Measurements from ENCODE around the gene SSPN.

- no peak for TF ChIP-seq ZNF384 (IDR thresholded peaks at IDR 0.05)
- no peak for TF ChIP-seq ARNT (IDR thresholded peaks at IDR 0.05)
- no peak for TF ChIP-seq SUZ12 (IDR thresholded peaks at IDR 0.05)
These were observed 83.7 kb downstream of the SSPN start for GRCh38 chr12:26279091-26279490.

All from HEK293T (cell line).